RCC 7860 (cell line): Measurements from ENCODE around the gene LSM12.
"Not testable (repeated sequence)": the region's sequence is repeated elsewhere in the genome, so short reads cannot be mapped to it uniquely, and the experiment has no call there.

Experiments used
- DNase-seq: peaks from one replicate; pipeline ENCODE4 v3.0.0-alpha.2; 2015; ENCODE audit warnings: low spot score
- FAIRE-seq: peaks from 2 replicates; lab custom pipeline; 2012; peaks lifted over from hg19 to GRCh38; lab: Jason Lieb, UNC

Gene LSM12

GRCh38 chr17:44076716-44077594, 10.5 kb upstream of the LSM12 start:
- DNase-seq (no peak), FAIRE-seq (no peak)

GRCh38 chr17:44075598-44076293, 9.3 kb upstream of the LSM12 start:
- FAIRE-seq: no peak
- DNase-seq: no peak

GRCh38 chr17:44074911-44075285, 8.4 kb upstream of the LSM12 start:
- no peak for FAIRE-seq

GRCh38 chr17:44074231-44074910, 7.9 kb upstream of the LSM12 start:
- DNase-seq: no peak

More at GRCh38 chr17:44074911-44075285, 8.4 kb upstream of the LSM12 start:
- no peak for DNase-seq

GRCh38 chr17:44071772-44072171, 5.3 kb upstream of the LSM12 start:
- DNase-seq (no peak), FAIRE-seq (no peak)

More at GRCh38 chr17:44074231-44074910, 7.9 kb upstream of the LSM12 start:
- no peak for FAIRE-seq

GRCh38 chr17:44071198-44071520, 4.7 kb upstream of the LSM12 start:
- no peak for FAIRE-seq

GRCh38 chr17:44070455-44071197, 4.2 kb upstream of the LSM12 start, which contains the start of gene G6PC3:
Gene G6PC3, plus strand, starts transcription at chr17:44070735. Its CDS starts 231 bp downstream, at chr17:44070966.
- peak; percentile 49 for FAIRE-seq

More at GRCh38 chr17:44071198-44071520, 4.7 kb upstream of the LSM12 start:
- DNase-seq: no peak

GRCh38 chr17:44069974-44070454, 3.5 kb upstream of the LSM12 start:
- no peak for DNase-seq
- FAIRE-seq: no peak

More at GRCh38 chr17:44070455-44071197, 4.2 kb upstream of the LSM12 start, which contains the start of gene G6PC3:
- peak; percentile 94 for DNase-seq

- FAIRE-seq (no peak), DNase-seq (no peak)
These were observed 1.1 kb upstream of the LSM12 start for GRCh38 chr17:44067545-44067940.

GRCh38 chr17:44065668-44066203, 735 bp downstream of the LSM12 start:
- no peak for FAIRE-seq
- DNase-seq: no peak

- DNase-seq (no peak), FAIRE-seq (no peak)
These were observed 2.5 kb downstream of the LSM12 start for GRCh38 chr17:44063704-44064639.

- FAIRE-seq (no peak), DNase-seq (no peak)
These were observed 3.6 kb downstream of the LSM12 start for GRCh38 chr17:44062871-44063270.

GRCh38 chr17:44061446-44061845, 5.0 kb downstream of the LSM12 start:
- FAIRE-seq (no peak), DNase-seq (no peak)

- no peak for FAIRE-seq
- DNase-seq: no peak
These were observed 7.2 kb downstream of the LSM12 start for GRCh38 chr17:44059101-44059892.

- no peak for FAIRE-seq
These were observed 13.2 kb downstream of the LSM12 start for GRCh38 chr17:44053125-44053872.

GRCh38 chr17:44049294-44050060, 17.0 kb downstream of the LSM12 start:
- FAIRE-seq (no peak), DNase-seq (no peak)

More at GRCh38 chr17:44053125-44053872, 13.2 kb downstream of the LSM12 start:
- no peak for DNase-seq

GRCh38 chr17:44046893-44047292, 19.6 kb downstream of the LSM12 start:
- FAIRE-seq: not testable (repeated sequence)

More at GRCh38 chr17:44046893-44047292, 19.6 kb downstream of the LSM12 start:
- DNase-seq: not testable (repeated sequence)
